Ishikawa (cell line): ENCODE measurements around the gene SMTNL2.
A peak's percentile ranks its signal among the peaks of the same experiment; 100 is the strongest.

ENCODE experiments used
- CEBPB ChIP-seq: IDR thresholded peaks from 2 replicates; pipeline ENCODE4 v1.6.1; 2012
- CREB1 ChIP-seq: IDR thresholded peaks from 2 replicates; pipeline ENCODE4 v1.6.1; 2012; ENCODE audit warnings: low read depth
- EGR1 ChIP-seq: IDR thresholded peaks from 2 replicates; pipeline ENCODE4 v1.6.1; 2012
- EP300 ChIP-seq: IDR thresholded peaks from 2 replicates; pipeline ENCODE4 v1.6.1; 2012; ENCODE audit warnings: borderline replicate concordance
- FOXM1 ChIP-seq: IDR thresholded peaks from 2 replicates; pipeline ENCODE4 v1.6.1; 2012; ENCODE audit warnings: low read depth, borderline replicate concordance
- MAX ChIP-seq: IDR thresholded peaks from 2 replicates; pipeline ENCODE4 v1.6.1; 2012
- NFIC ChIP-seq: IDR thresholded peaks from 2 replicates; pipeline ENCODE4 v1.6.1; 2012
- RAD21 ChIP-seq: IDR thresholded peaks from 2 replicates; pipeline ENCODE4 v1.6.1; 2012; ENCODE audit warnings: low read depth
- REST ChIP-seq: IDR thresholded peaks from 2 replicates; pipeline ENCODE4 v1.6.1; 2012; ENCODE audit warnings: low read depth, mild to moderate bottlenecking
- TAF1 ChIP-seq: IDR thresholded peaks from 2 replicates; pipeline ENCODE4 v1.6.1; 2012; ENCODE audit warnings: low read depth, mild to moderate bottlenecking
- TCF12 ChIP-seq: IDR thresholded peaks from 2 replicates; pipeline ENCODE4 v1.6.1; 2012; ENCODE audit warnings: low read depth
- TEAD4 ChIP-seq: IDR thresholded peaks from 2 replicates; pipeline ENCODE4 v1.6.1; 2012
- USF1 ChIP-seq: IDR thresholded peaks from 2 replicates; pipeline ENCODE4 v1.6.1; 2012
- YY1 ChIP-seq: IDR thresholded peaks from 2 replicates; pipeline ENCODE4 v1.6.1; 2012; ENCODE audit warnings: low read depth
- ZBTB7A ChIP-seq: IDR thresholded peaks from 2 replicates; pipeline ENCODE4 v1.6.1; 2012; ENCODE audit warnings: low read depth

SMTNL2 gene

GRCh38 chr17:4635823-4636375, 51.6 kb downstream of the SMTNL2 start:
- TF ChIP-seq NFIC, result peak; percentile 45; the same call in 1 of the 2 replicates
- TF ChIP-seq CEBPB, result no peak

- TF ChIP-seq REST (no peak), CEBPB (no peak), TEAD4 (no peak), NFIC (no peak), USF1 (no peak), FOXM1 (no peak), RAD21 (no peak), TCF12 (no peak), ZBTB7A (no peak), YY1 (no peak), CREB1 (no peak)
Observed at GRCh38 chr17:4636474-4637100, 52.3 kb downstream of the SMTNL2 start.

GRCh38 chr17:4639301-4640059, 55.2 kb downstream of the SMTNL2 start:
- TF ChIP-seq RAD21, result peak; percentile 41

GRCh38 chr17:4641297-4642195, 57.2 kb downstream of the SMTNL2 start, which contains the start of gene ALOX15:
Gene ALOX15 (minus strand): TSS chr17:4641678. CDS start chr17:4641651, 27 bp downstream.
- TF ChIP-seq EGR1 (no peak), TCF12 (no peak), TAF1 (no peak), NFIC (no peak), CREB1 (no peak), TEAD4 (no peak), USF1 (no peak), CEBPB (no peak), MAX (no peak), EP300 (no peak), FOXM1 (no peak), YY1 (no peak)

GRCh38 chr17:4642286-4642685, 58.0 kb downstream of the SMTNL2 start:
- no peak for TF ChIP-seq RAD21
- TF ChIP-seq TCF12, result no peak
- no peak for TF ChIP-seq YY1
- TF ChIP-seq TAF1, result no peak
- TF ChIP-seq FOXM1, result no peak
- TF ChIP-seq CREB1, result no peak
- no peak for TF ChIP-seq TEAD4
- no peak for TF ChIP-seq USF1
- no peak for TF ChIP-seq ZBTB7A
- TF ChIP-seq EP300, result no peak
- TF ChIP-seq CEBPB, result no peak
- TF ChIP-seq REST, result no peak
- no peak for TF ChIP-seq NFIC
- no peak for TF ChIP-seq EGR1
- TF ChIP-seq MAX, result no peak
